HCT116 (cell line): ENCODE measurements around the gene ST6GALNAC5.

Experiments
- CBX3 ChIP-seq: IDR thresholded peaks from 2 replicates; pipeline ENCODE4 v1.6.1; 2012; ENCODE audit warnings: low read depth
- EGR1 ChIP-seq: IDR thresholded peaks from 2 replicates; pipeline ENCODE4 v1.6.1; 2012; ENCODE audit warnings: low read depth
- JUND ChIP-seq: IDR thresholded peaks from 2 replicates; pipeline ENCODE4 v1.6.1; 2012
- POLR2A ChIP-seq: IDR thresholded peaks from 2 replicates; pipeline ENCODE4 v1.7.0; 2011; ENCODE audit warnings: borderline replicate concordance; ENCODE audit not compliant: insufficient read depth, insufficient read length; ENCODE audit errors: extremely low read depth
- POLR2AphosphoS5 ChIP-seq: IDR thresholded peaks from 2 replicates; pipeline ENCODE4 v1.6.1; 2011; ENCODE audit warnings: mild to moderate bottlenecking, low read depth, low read length, moderate library complexity
- SIN3A ChIP-seq: IDR thresholded peaks from 2 replicates; pipeline ENCODE4 v1.6.1; 2012; ENCODE audit warnings: low read depth
- SRF ChIP-seq: IDR thresholded peaks from 2 replicates; pipeline ENCODE4 v1.6.1; 2012; ENCODE audit warnings: low read depth
- ZFX ChIP-seq: fragments of 450-650 bp; IDR thresholded peaks from 2 replicates; pipeline ENCODE4 v1.6.1; 2017
- TF ChIP-seq, protein P1 (sequence below), 3 experiments: fragments of 200-600 bp in 1 of 3; sonication (generic) in 1 of 3; IDR thresholded peaks in 2 of 3; conservative IDR thresholded peaks in 1 of 3; 2 replicates each; pipeline ENCODE4 v1.5.1; 2012 to 2017; ENCODE audit warnings: low read depth in 2 of 3, low read length in 2 of 3, antibody characterized with exemption in 1 of 3, borderline replicate concordance in 1 of 3, control low read depth in 1 of 3, mild to moderate bottlenecking in 1 of 3, mixed read lengths in 1 of 3, mixed run types in 1 of 3, moderate library complexity in 1 of 3; ENCODE audit not compliant: insufficient read depth in 1 of 3
- TF ChIP-seq, protein P2 (sequence below): IDR thresholded peaks from 2 replicates; pipeline ENCODE4 v1.6.1; 2012
- TF ChIP-seq, protein P3 (sequence below): IDR thresholded peaks from 2 replicates; pipeline ENCODE4 v1.6.1; 2012; ENCODE audit warnings: low read depth

DNA sequence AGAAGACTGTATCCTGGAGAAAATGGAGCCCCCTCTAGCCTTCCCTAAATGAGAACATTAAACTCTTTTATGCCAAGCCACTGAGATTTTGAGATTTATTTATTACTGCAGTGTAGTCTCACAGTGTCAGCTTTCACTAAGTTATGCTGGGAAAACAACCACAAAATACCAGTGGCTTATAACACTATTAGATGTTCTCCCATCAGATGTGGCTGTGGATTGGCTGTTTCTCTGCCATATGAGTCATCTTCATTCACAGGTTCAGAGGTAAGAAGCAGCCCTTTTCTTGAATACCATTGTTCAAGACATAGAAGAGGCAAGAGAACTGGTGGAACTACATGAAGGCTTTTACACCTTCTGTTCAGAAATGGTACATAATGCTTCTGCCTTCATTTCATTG, 32.1 kb upstream of the ST6GALNAC5 start:
- TF ChIP-seq, protein P1, sequence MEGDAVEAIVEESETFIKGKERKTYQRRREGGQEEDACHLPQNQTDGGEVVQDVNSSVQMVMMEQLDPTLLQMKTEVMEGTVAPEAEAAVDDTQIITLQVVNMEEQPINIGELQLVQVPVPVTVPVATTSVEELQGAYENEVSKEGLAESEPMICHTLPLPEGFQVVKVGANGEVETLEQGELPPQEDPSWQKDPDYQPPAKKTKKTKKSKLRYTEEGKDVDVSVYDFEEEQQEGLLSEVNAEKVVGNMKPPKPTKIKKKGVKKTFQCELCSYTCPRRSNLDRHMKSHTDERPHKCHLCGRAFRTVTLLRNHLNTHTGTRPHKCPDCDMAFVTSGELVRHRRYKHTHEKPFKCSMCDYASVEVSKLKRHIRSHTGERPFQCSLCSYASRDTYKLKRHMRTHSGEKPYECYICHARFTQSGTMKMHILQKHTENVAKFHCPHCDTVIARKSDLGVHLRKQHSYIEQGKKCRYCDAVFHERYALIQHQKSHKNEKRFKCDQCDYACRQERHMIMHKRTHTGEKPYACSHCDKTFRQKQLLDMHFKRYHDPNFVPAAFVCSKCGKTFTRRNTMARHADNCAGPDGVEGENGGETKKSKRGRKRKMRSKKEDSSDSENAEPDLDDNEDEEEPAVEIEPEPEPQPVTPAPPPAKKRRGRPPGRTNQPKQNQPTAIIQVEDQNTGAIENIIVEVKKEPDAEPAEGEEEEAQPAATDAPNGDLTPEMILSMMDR (IDR thresholded peaks at IDR 0.05 in 2 of 3, conservative IDR thresholded peaks at IDR 0.05 in 1 of 3; ENCODE audit: borderline replicate concordance in 1 of 3, insufficient read depth in 1 of 3, low read depth in 2 of 3, low read length in 2 of 3), result no peak
- TF ChIP-seq POLR2A, result no peak
- TF ChIP-seq JUND, result no peak
- TF ChIP-seq, protein P2, sequence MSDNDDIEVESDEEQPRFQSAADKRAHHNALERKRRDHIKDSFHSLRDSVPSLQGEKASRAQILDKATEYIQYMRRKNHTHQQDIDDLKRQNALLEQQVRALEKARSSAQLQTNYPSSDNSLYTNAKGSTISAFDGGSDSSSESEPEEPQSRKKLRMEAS, result no peak
- TF ChIP-seq, protein P3, sequence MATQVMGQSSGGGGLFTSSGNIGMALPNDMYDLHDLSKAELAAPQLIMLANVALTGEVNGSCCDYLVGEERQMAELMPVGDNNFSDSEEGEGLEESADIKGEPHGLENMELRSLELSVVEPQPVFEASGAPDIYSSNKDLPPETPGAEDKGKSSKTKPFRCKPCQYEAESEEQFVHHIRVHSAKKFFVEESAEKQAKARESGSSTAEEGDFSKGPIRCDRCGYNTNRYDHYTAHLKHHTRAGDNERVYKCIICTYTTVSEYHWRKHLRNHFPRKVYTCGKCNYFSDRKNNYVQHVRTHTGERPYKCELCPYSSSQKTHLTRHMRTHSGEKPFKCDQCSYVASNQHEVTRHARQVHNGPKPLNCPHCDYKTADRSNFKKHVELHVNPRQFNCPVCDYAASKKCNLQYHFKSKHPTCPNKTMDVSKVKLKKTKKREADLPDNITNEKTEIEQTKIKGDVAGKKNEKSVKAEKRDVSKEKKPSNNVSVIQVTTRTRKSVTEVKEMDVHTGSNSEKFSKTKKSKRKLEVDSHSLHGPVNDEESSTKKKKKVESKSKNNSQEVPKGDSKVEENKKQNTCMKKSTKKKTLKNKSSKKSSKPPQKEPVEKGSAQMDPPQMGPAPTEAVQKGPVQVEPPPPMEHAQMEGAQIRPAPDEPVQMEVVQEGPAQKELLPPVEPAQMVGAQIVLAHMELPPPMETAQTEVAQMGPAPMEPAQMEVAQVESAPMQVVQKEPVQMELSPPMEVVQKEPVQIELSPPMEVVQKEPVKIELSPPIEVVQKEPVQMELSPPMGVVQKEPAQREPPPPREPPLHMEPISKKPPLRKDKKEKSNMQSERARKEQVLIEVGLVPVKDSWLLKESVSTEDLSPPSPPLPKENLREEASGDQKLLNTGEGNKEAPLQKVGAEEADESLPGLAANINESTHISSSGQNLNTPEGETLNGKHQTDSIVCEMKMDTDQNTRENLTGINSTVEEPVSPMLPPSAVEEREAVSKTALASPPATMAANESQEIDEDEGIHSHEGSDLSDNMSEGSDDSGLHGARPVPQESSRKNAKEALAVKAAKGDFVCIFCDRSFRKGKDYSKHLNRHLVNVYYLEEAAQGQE, result no peak
- no peak for TF ChIP-seq EGR1
- no peak for TF ChIP-seq CBX3
- no peak for TF ChIP-seq POLR2AphosphoS5
- TF ChIP-seq SIN3A, result no peak
- no peak for TF ChIP-seq SRF
- no peak for TF ChIP-seq ZFX
